ENCODE results near the gene KCNQ5.

The KCNQ5 gene

DNA sequence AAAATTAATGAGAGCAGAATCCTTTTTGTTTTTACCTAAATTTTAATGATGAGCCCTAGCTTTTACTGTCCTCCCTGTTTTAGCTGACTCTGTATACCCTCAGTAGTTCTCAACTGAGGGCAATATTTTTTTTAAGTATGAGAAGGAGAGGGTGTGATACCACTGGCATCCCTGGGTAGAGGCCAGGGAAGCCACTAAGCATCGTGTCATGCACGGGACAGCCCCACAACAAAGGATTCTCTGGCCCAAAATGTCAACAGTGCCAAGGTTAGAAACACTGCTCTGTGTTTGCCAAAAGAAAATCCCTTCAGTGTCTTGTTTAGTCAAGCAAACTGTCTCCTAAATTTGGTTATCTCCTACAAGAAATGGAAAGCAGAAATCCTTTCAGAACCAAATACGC is 210.4 kb downstream of the KCNQ5 start:
- H4K8ac ChIP-seq (ENCODE audit: low read depth, low read length): no peak overlapping the region
- no peak overlapping the region for H3K4ac ChIP-seq (ENCODE audit: low read length)
- no peak overlapping the region for H4K91ac ChIP-seq (ENCODE audit: low read depth, low read length, poor library complexity)
- H3K9ac ChIP-seq (ENCODE audit: low read depth, low read length, poor library complexity): no peak overlapping the region
- H3K36me3 ChIP-seq (replicated peaks in 1 of 2; ENCODE audit: control insufficient read depth in 2 of 2, insufficient read depth in 2 of 2, low read length in 2 of 2): no peaks in the 10 kb centered on the region
- H2AFZ ChIP-seq (ENCODE audit: low read length): no peak overlapping the region
- no peak overlapping the region for H2BK12ac ChIP-seq (ENCODE audit: low read length)
- no peak overlapping the region for H3K27ac ChIP-seq (replicated peaks; ENCODE audit: low read length)
- H3K14ac ChIP-seq (ENCODE audit: low read length): no peak overlapping the region
- no peak overlapping the region for H3K23ac ChIP-seq (ENCODE audit: low read depth, low read length, poor library complexity)
- no peaks in the 10 kb centered on the region for H3K27me3 ChIP-seq (ENCODE audit: control insufficient read depth in 3 of 3, insufficient read depth in 3 of 3, low read depth in 1 of 3, low read length in 3 of 3)
- no CpG with 5 or more reads among the region's 3 CpGs for WGBS, 2 donors (ENCODE audit: extremely low coverage in 2 of 2, insufficient read length in 2 of 2, insufficient replicate concordance in 1 of 2)
- no peak overlapping the region for H2BK120ac ChIP-seq (ENCODE audit: low read depth, low read length)
- no peak overlapping the region for H3K4me3 ChIP-seq (ENCODE audit: low read length in 2 of 2)
- H3K79me1 ChIP-seq (ENCODE audit: low read depth, low read length): no peaks in the 10 kb centered on the region
- H3K4me1 ChIP-seq (ENCODE audit: control insufficient read depth in 2 of 2, insufficient read depth in 1 of 2, low read depth in 1 of 2, low read length in 2 of 2): no peaks in the 10 kb centered on the region
- H3K9me3 ChIP-seq (replicated peaks in 1 of 2; ENCODE audit: control insufficient read depth in 2 of 2, insufficient read depth in 1 of 2, low read depth in 1 of 2, low read length in 2 of 2): no peaks in the 10 kb centered on the region
- H3K18ac ChIP-seq (ENCODE audit: low read length): no peak overlapping the region
- no peak overlapping the region for H3K4me2 ChIP-seq (ENCODE audit: insufficient read depth, low read length, poor library complexity, severe bottlenecking)
- H2AK5ac ChIP-seq (ENCODE audit: low read depth, low read length): no peak overlapping the region
- H2BK5ac ChIP-seq (ENCODE audit: low read length): no peak overlapping the region
- no peak for DNase-seq (ENCODE audit: low spot score)
- H2BK15ac ChIP-seq (ENCODE audit: low read length): no peak overlapping the region

DNA sequence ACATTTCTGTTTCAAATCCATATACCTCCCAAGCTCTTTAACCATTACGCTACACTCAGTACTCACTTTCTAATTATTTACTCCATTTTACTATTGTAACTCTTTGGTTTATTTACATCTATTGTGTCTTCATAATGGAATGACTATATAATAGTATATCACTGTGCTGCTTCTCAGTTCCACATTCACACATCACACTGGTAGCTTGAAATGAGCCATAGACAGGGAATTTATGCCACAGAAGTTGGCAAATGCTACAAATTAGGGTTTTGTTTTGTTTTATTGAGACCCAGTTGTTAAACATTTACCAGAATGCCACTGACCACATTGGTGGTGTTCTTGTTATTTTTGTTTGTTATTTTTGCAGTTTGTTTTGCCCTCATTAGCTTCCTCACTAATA is 213.9 kb downstream of the KCNQ5 start:
- 100% methylated on average over 1 of the region's 1 CpG; no CpG with 5 or more reads in 1 of the 2 donors for WGBS, 2 donors (ENCODE audit: extremely low coverage in 2 of 2, insufficient read length in 2 of 2, insufficient replicate concordance in 1 of 2)
- H3K4ac ChIP-seq (ENCODE audit: low read length): no peak overlapping the region

DNA sequence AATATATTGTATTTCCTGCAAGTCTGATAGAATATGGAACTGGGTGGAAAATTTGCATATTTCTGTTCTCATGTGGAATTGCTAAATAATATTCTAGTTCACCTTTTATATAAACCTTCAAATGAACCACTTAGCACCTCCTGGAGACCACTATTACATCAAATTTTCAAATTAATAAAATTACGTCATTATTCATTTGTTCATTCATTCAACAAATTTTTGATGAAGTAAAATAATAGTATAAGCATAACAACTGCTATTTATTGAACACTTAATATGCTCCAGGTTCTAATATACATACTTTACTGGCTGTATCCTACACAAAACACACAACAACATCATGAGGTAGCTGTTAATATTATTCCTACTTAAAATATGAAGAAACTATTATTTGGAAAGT is 215.1 kb downstream of the KCNQ5 start:
- Histone ChIP-seq H4K91ac (ENCODE audit: low read depth, low read length, poor library complexity) (no peak overlapping the region), H3K4me1 (ENCODE audit: control insufficient read depth in 2 of 2, insufficient read depth in 1 of 2, low read depth in 1 of 2, low read length in 2 of 2) (no peaks in the 10 kb centered on the region), H2BK5ac (ENCODE audit: low read length) (no peak overlapping the region), H3K27me3 (ENCODE audit: control insufficient read depth in 3 of 3, insufficient read depth in 3 of 3, low read depth in 1 of 3, low read length in 3 of 3) (no peaks in the 10 kb centered on the region), H3K9me3 (replicated peaks in 1 of 2; ENCODE audit: control insufficient read depth in 2 of 2, insufficient read depth in 1 of 2, low read depth in 1 of 2, low read length in 2 of 2) (no peaks in the 10 kb centered on the region), H3K23ac (ENCODE audit: low read depth, low read length, poor library complexity) (no peak overlapping the region), H3K14ac (ENCODE audit: low read length) (no peak overlapping the region), H3K79me1 (ENCODE audit: low read depth, low read length) (no peaks in the 10 kb centered on the region), H3K4me2 (ENCODE audit: insufficient read depth, low read length, poor library complexity, severe bottlenecking) (no peak overlapping the region), H2BK12ac (ENCODE audit: low read length) (no peak overlapping the region), H2BK15ac (ENCODE audit: low read length) (no peak overlapping the region), H3K4me3 (ENCODE audit: low read length in 2 of 2) (no peak overlapping the region), H3K9ac (ENCODE audit: low read depth, low read length, poor library complexity) (no peak overlapping the region), H3K27ac (replicated peaks; ENCODE audit: low read length) (no peak overlapping the region), H3K18ac (ENCODE audit: low read length) (no peak overlapping the region), H3K36me3 (replicated peaks in 1 of 2; ENCODE audit: control insufficient read depth in 2 of 2, insufficient read depth in 2 of 2, low read length in 2 of 2) (no peaks in the 10 kb centered on the region), H2AFZ (ENCODE audit: low read length) (no peak overlapping the region), H2AK5ac (ENCODE audit: low read depth, low read length) (no peak overlapping the region), H4K8ac (ENCODE audit: low read depth, low read length) (no peak overlapping the region), H2BK120ac (ENCODE audit: low read depth, low read length) (no peak overlapping the region), H3K4ac (ENCODE audit: low read length) (no peak overlapping the region)
- WGBS, 2 donors (ENCODE audit: extremely low coverage in 2 of 2, insufficient read length in 2 of 2, insufficient replicate concordance in 1 of 2): 100% methylated on average over 1 of the region's 1 CpG
- no peak for DNase-seq (ENCODE audit: low spot score)

More for the DNA sequence above, 213.9 kb downstream of the KCNQ5 start:
- Histone ChIP-seq H3K14ac (ENCODE audit: low read length) (no peak overlapping the region), H4K8ac (ENCODE audit: low read depth, low read length) (no peak overlapping the region), H2BK120ac (ENCODE audit: low read depth, low read length) (no peak overlapping the region), H3K4me1 (ENCODE audit: control insufficient read depth in 2 of 2, insufficient read depth in 1 of 2, low read depth in 1 of 2, low read length in 2 of 2) (no peaks in the 10 kb centered on the region), H3K4me3 (ENCODE audit: low read length in 2 of 2) (no peak overlapping the region), H3K36me3 (replicated peaks in 1 of 2; ENCODE audit: control insufficient read depth in 2 of 2, insufficient read depth in 2 of 2, low read length in 2 of 2) (no peaks in the 10 kb centered on the region), H2BK15ac (ENCODE audit: low read length) (no peak overlapping the region), H3K4me2 (ENCODE audit: insufficient read depth, low read length, poor library complexity, severe bottlenecking) (no peak overlapping the region), H2BK12ac (ENCODE audit: low read length) (no peak overlapping the region), H3K9ac (ENCODE audit: low read depth, low read length, poor library complexity) (no peak overlapping the region), H3K27me3 (ENCODE audit: control insufficient read depth in 3 of 3, insufficient read depth in 3 of 3, low read depth in 1 of 3, low read length in 3 of 3) (no peaks in the 10 kb centered on the region), H3K18ac (ENCODE audit: low read length) (no peak overlapping the region), H2AK5ac (ENCODE audit: low read depth, low read length) (no peak overlapping the region), H3K9me3 (replicated peaks in 1 of 2; ENCODE audit: control insufficient read depth in 2 of 2, insufficient read depth in 1 of 2, low read depth in 1 of 2, low read length in 2 of 2) (no peaks in the 10 kb centered on the region), H3K79me1 (ENCODE audit: low read depth, low read length) (no peaks in the 10 kb centered on the region), H2BK5ac (ENCODE audit: low read length) (no peak overlapping the region), H3K23ac (ENCODE audit: low read depth, low read length, poor library complexity) (no peak overlapping the region), H4K91ac (ENCODE audit: low read depth, low read length, poor library complexity) (no peak overlapping the region), H3K27ac (replicated peaks; ENCODE audit: low read length) (no peak overlapping the region), H2AFZ (ENCODE audit: low read length) (no peak overlapping the region)
- DNase-seq (ENCODE audit: low spot score): no peak

DNA sequence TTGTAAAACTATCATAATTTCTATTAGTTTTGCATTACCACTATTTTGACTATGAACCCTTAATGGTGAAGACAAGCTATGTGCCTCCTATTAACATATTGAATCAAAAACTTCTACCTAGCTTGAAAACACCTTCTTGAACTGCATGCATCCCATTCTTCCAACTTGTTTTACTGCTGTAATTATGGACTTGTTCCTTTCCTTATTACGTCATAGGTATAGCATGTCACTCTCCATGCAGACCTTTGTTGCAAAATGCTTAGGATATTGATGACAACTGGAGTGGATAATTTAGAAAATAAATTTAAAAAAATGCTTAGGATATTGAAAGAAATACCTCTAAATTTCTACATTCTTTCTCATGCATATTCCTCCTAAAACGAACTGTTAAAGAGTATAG is 219.3 kb downstream of the KCNQ5 start:
- Histone ChIP-seq H4K91ac (ENCODE audit: low read depth, low read length, poor library complexity) (no peak overlapping the region), H3K9me3 (replicated peaks in 1 of 2; ENCODE audit: control insufficient read depth in 2 of 2, insufficient read depth in 1 of 2, low read depth in 1 of 2, low read length in 2 of 2) (no peaks in the 10 kb centered on the region), H3K23ac (ENCODE audit: low read depth, low read length, poor library complexity) (no peak overlapping the region), H3K4me1 (ENCODE audit: control insufficient read depth in 2 of 2, insufficient read depth in 1 of 2, low read depth in 1 of 2, low read length in 2 of 2) (no peaks in the 10 kb centered on the region), H3K4me2 (ENCODE audit: insufficient read depth, low read length, poor library complexity, severe bottlenecking) (no peak overlapping the region), H2BK15ac (ENCODE audit: low read length) (no peak overlapping the region), H2AK5ac (ENCODE audit: low read depth, low read length) (no peak overlapping the region), H3K36me3 (replicated peaks in 1 of 2; ENCODE audit: control insufficient read depth in 2 of 2, insufficient read depth in 2 of 2, low read length in 2 of 2) (no peaks in the 10 kb centered on the region), H2AFZ (ENCODE audit: low read length) (no peak overlapping the region), H2BK5ac (ENCODE audit: low read length) (no peak overlapping the region), H2BK12ac (ENCODE audit: low read length) (no peak overlapping the region), H3K4ac (ENCODE audit: low read length) (no peak overlapping the region), H3K27ac (replicated peaks; ENCODE audit: low read length) (no peak overlapping the region), H3K79me1 (ENCODE audit: low read depth, low read length) (no peaks in the 10 kb centered on the region), H3K18ac (ENCODE audit: low read length) (no peak overlapping the region), H3K14ac (ENCODE audit: low read length) (no peak overlapping the region), H4K8ac (ENCODE audit: low read depth, low read length) (no peak overlapping the region), H2BK120ac (ENCODE audit: low read depth, low read length) (no peak overlapping the region), H3K4me3 (ENCODE audit: low read length in 2 of 2) (no peak overlapping the region), H3K9ac (ENCODE audit: low read depth, low read length, poor library complexity) (no peak overlapping the region), H3K27me3 (ENCODE audit: control insufficient read depth in 3 of 3, insufficient read depth in 3 of 3, low read depth in 1 of 3, low read length in 3 of 3) (no peaks in the 10 kb centered on the region)
- WGBS, 2 donors (ENCODE audit: extremely low coverage in 2 of 2, insufficient read length in 2 of 2, insufficient replicate concordance in 1 of 2): no CpG with 5 or more reads among the region's 2 CpGs
- DNase-seq (ENCODE audit: low spot score): no peak
